Breast epithelium (tissue), 3 donors: Measurements from ENCODE around the gene BABAM2.

Experiments
- CTCF ChIP-seq, 3 donors: fragments of 450-650 bp; IDR thresholded peaks; one replicate each; pipeline ENCODE4 v1.5.1; 2016 to 2017; ENCODE audit warnings: antibody characterized with exemption in 3 of 3, mild to moderate bottlenecking in 3 of 3, moderate library complexity in 3 of 3
- POLR2A ChIP-seq: fragments of 450-650 bp; IDR thresholded peaks from one replicate; pipeline ENCODE4 v1.6.1; 2016; ENCODE audit warnings: antibody characterized with exemption, mild to moderate bottlenecking, moderate library complexity

GRCh38 chr2:28011322-28011737 is 120.8 kb downstream of the BABAM2 start:
- no peak for TF ChIP-seq POLR2A
- TF ChIP-seq CTCF (IDR thresholded peaks at IDR 0.05) = no peak
